SK-N-MC (cell line): ENCODE results near the gene FAM3A.

ENCODE experiments used
- EZH2 ChIP-seq: fragments of 200-600 bp; sonication (generic); IDR thresholded peaks from one replicate; pipeline ENCODE4 v1.6.1; 2017; ENCODE audit warnings: antibody characterized with exemption
- FOXP2 ChIP-seq: optimal IDR thresholded peaks from 2 replicates; pipeline ENCODE3; 2011; ENCODE audit warnings: mild to moderate bottlenecking, moderate library complexity; ENCODE audit not compliant: insufficient read depth; ENCODE audit errors: extremely low read length, control extremely low read depth
- POLR2AphosphoS5 ChIP-seq: IDR thresholded peaks from 2 replicates; pipeline ENCODE4 v1.6.1; 2012; ENCODE audit warnings: mild to moderate bottlenecking, low read depth, low read length, borderline replicate concordance

DNA sequence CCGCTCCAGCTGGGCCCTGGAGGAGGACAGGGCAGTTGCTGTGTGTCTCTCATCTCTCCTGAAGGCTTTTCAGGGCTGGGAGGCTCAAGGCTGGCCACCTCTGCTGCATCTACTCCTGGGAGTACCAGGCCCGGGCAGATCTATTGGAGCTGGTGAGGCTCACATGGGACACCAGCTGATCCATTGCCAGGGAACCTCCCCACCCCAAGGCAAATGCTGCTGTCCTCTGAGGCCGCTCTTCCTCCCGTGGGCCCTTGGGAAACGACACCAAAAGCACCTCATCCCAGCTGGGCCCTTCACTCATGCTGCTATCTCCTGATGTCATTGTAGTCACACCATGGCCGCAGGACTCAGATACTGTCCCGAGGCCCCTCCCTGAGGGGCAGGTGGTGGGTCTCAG is 33.2 kb downstream of the FAM3A start:
- no peak for TF ChIP-seq EZH2
- TF ChIP-seq POLR2AphosphoS5: no peak
- TF ChIP-seq FOXP2: no peak
